K562 (cell line): Measurements from ENCODE around the gene NOL8. TPM values are rescaled to one million over a fixed set of nuclear protein-coding genes. Genes with fewer than 3 reads are reported as not detected.

Experiments used
- ATF1 ChIP-seq, 2 experiments: fragments of 450-650 bp in 1 of 2; IDR thresholded peaks; 2 replicates each; pipeline ENCODE4 v1.6.1; 2016; ENCODE audit warnings: missing compliant biosample characterization in 1 of 2, missing genetic modification characterization in 1 of 2
- ATF7 ChIP-seq: fragments of 450-650 bp; IDR thresholded peaks from 2 replicates; pipeline ENCODE4 v1.7.1; 2014; ENCODE audit warnings: mild to moderate bottlenecking, moderate library complexity
- BCL6 ChIP-seq: fragments of 250-450 bp; sonication (Bioruptor Pico); IDR thresholded peaks from 2 replicates; pipeline ENCODE4 v1.4.0; 2020
- BRD9 ChIP-seq: fragments of 450-650 bp; IDR thresholded peaks from 2 replicates; pipeline ENCODE4 v1.6.1; 2018; ENCODE audit warnings: low read depth; ENCODE audit not compliant: partially characterized antibody
- ETV5 ChIP-seq: sonication (generic); formaldehyde crosslinking; IDR thresholded peaks from 2 replicates; pipeline ENCODE4 v1.4.0; 2020; ENCODE audit warnings: low read depth, mild to moderate bottlenecking, missing genetic modification reagents
- MTA1 ChIP-seq: fragments of 450-650 bp; IDR thresholded peaks from 2 replicates; pipeline ENCODE4 v1.6.1; 2017; ENCODE audit warnings: borderline replicate concordance
- MXI1 ChIP-seq: IDR thresholded peaks from 2 replicates; pipeline ENCODE4 v1.6.1; 2011; ENCODE audit warnings: low read depth, mild to moderate bottlenecking, improper control_type of control experiment, low read length
- MYC ChIP-seq, 2 experiments: fragments of 250-450 bp in 1 of 2; sonication (Bioruptor Pico) in 1 of 2; IDR thresholded peaks; 2 replicates each; pipeline versions ENCODE4 v1.5.1 to v1.6.1; 2012 to 2021; ENCODE audit warnings: low read depth in 2 of 2, borderline replicate concordance in 1 of 2, improper control_type of control experiment in 1 of 2, low read length in 1 of 2, mild to moderate bottlenecking in 1 of 2, moderate library complexity in 1 of 2
- POLR2AphosphoS2 ChIP-seq: IDR thresholded peaks from 2 replicates; pipeline ENCODE4 v1.6.1; 2012; ENCODE audit warnings: low read length, improper control_type of control experiment
- POLR2B ChIP-seq: fragments of 450-650 bp; IDR thresholded peaks from 2 replicates; pipeline ENCODE4 v1.6.1; 2018; ENCODE audit warnings: low read depth; ENCODE audit not compliant: partially characterized antibody
- TBL1XR1 ChIP-seq, 2 experiments: IDR thresholded peaks; 2 replicates each; pipeline ENCODE4 v1.6.1; 2012; ENCODE audit warnings: improper control_type of control experiment in 2 of 2, low read length in 2 of 2, mild to moderate bottlenecking in 1 of 2
- TEAD1 ChIP-seq, 2 experiments: fragments of 450-650 bp in 1 of 2; sonication (generic) in 1 of 2; formaldehyde crosslinking; IDR thresholded peaks; 2 replicates each; pipeline versions ENCODE4 v1.4.0 to v1.8.0; 2020 to 2022; ENCODE audit warnings: mild to moderate bottlenecking in 2 of 2, missing genetic modification reagents in 1 of 2
- TRIM28 ChIP-seq: fragments of 450-650 bp; IDR thresholded peaks from 2 replicates; pipeline ENCODE4 v1.6.1; 2017
- ZNF12 ChIP-seq: sonication (generic); formaldehyde crosslinking; IDR thresholded peaks from 2 replicates; pipeline ENCODE4 v1.4.0; 2020; ENCODE audit warnings: mild to moderate bottlenecking, missing genetic modification reagents
- ZNF76 ChIP-seq: fragments of 250-450 bp; sonication (Bioruptor Pico); IDR thresholded peaks from 2 replicates; pipeline ENCODE4 v1.4.0; 2020; ENCODE audit warnings: mild to moderate bottlenecking, moderate library complexity, borderline replicate concordance
- polyA plus RNA-seq, 8 experiments: library from polyadenylated mRNA; depleted of rRNA in 4 of 8; stranded (reverse) in 5 of 8; unstranded in 3 of 8; fragments of >200 nt; fragmentation: Nextera tagmentation in 2 of 8; fragmentation: Illumina TruSeq in 1 of 8; extraction: Ambion mirVana in 2 of 8; extraction: Trizol in 1 of 8; gene quantifications; 2 replicates each; pipeline versions ENCODE4 v1.2.1 to v1.2.3, GENCODE V29; 2011 to 2014; ENCODE audit warnings: inconsistent platforms in 1 of 8, missing spikeins in 1 of 8
- total RNA-seq, 7 experiments: library from RNA; depleted of rRNA in 6 of 7; stranded (reverse); fragments of >200 nt in 6 of 7; fragmentation: Illumina TruSeq in 2 of 7; extraction: Trizol in 2 of 7; gene quantifications; 2 replicates each; pipeline versions ENCODE4 v1.2.1 to v1.2.3, GENCODE V29; 2011 to 2021; ENCODE audit warnings: low replicate concordance in 1 of 7
- TF ChIP-seq, protein P1 (sequence below): IDR thresholded peaks from 2 replicates; pipeline ENCODE4 v1.6.1; 2011; ENCODE audit not compliant: insufficient read length; ENCODE audit errors: extremely low read depth
- TF ChIP-seq, protein P2 (sequence below): fragments of 250-450 bp; sonication (Bioruptor Pico); IDR thresholded peaks from 2 replicates; pipeline ENCODE4 v1.5.0; 2020; ENCODE audit warnings: mild to moderate bottlenecking
- TF ChIP-seq, protein P3 (sequence below): fragments of 450-650 bp; IDR thresholded peaks from 2 replicates; pipeline ENCODE4 v1.6.1; 2016; ENCODE audit warnings: borderline replicate concordance
- TF ChIP-seq, protein P4 (sequence below): fragments of 450-650 bp; conservative IDR thresholded peaks from 2 replicates; pipeline ENCODE4 v1.6.1; 2016; ENCODE audit warnings: missing genetic modification characterization, low read depth, mild to moderate bottlenecking, missing compliant biosample characterization, moderate library complexity
- TF ChIP-seq, protein P5 (sequence below), 2 experiments: fragments of 450-650 bp; IDR thresholded peaks; 2 replicates each; pipeline ENCODE4 v1.6.1; 2016

The NOL8 gene
- total and polyA plus RNA-seq, 9 of the 15 experiments (the other 6 are each of a cell fraction or from before 2014, with no cell fraction given): 51.3 to 91.5 (median 58.7) TPM

DNA sequence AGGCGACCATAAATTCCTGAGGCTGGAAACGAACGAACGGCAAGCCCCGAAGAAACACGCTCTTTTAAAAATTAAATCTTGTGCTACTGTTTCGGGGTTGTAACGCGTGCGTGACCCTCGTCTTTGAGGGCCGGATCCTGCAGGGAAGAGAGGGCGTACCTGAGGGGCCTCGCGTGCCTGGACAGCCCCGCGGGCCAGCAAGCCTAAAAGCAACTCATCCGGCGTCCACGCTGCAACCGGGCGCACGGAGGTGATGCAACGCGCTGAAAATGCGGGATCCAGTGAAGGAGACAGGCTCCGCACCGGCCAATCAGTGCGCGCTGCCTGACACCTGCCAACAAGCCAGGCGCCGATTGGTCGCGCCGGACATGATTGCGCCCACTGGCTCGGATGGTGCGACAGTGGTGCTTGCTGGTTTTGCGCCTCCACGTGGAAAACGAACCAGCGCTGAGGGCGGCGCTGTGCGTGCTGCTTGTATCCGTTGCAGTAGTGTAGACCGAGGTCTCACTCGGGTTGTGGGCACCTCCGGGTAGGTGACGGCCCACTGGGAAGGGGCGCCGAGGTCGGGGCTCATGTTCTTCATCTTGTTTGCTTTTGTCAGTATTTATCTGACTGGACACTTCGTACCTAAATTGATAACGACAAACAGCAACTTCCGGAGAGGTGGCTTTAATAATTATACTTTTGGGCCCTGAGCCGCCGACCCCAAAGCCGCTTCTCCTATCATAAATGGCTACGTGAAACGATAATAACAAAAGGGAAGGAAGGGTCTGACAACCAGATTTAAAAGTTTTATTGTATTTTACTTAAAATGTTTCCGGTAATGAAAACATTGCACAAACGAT lies 31.5 kb downstream of the NOL8 start, which contains the start of gene IARS1 (continued):
- TF ChIP-seq, protein P1, sequence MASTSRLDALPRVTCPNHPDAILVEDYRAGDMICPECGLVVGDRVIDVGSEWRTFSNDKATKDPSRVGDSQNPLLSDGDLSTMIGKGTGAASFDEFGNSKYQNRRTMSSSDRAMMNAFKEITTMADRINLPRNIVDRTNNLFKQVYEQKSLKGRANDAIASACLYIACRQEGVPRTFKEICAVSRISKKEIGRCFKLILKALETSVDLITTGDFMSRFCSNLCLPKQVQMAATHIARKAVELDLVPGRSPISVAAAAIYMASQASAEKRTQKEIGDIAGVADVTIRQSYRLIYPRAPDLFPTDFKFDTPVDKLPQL: peak; percentile 68
- TF ChIP-seq BCL6 (CRISPR knock-in tag): no peak
- peak; percentile 100 for TF ChIP-seq MYC (IDR thresholded peaks at IDR 0.05; ENCODE audit: low read depth, low read length)
- peak; percentile 99 for TF ChIP-seq MYC (CRISPR knock-in tag; IDR thresholded peaks at IDR 0.05; ENCODE audit: borderline replicate concordance, low read depth)
- TF ChIP-seq ZNF76 (CRISPR knock-in tag): no peak
- TF ChIP-seq TRIM28: no peak
- TF ChIP-seq, protein P2, sequence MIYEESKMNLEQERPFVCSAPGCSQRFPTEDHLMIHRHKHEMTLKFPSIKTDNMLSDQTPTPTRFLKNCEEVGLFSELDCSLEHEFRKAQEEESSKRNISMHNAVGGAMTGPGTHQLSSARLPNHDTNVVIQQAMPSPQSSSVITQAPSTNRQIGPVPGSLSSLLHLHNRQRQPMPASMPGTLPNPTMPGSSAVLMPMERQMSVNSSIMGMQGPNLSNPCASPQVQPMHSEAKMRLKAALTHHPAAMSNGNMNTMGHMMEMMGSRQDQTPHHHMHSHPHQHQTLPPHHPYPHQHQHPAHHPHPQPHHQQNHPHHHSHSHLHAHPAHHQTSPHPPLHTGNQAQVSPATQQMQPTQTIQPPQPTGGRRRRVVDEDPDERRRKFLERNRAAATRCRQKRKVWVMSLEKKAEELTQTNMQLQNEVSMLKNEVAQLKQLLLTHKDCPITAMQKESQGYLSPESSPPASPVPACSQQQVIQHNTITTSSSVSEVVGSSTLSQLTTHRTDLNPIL (CRISPR knock-in tag): no peak
- TF ChIP-seq, protein P3, sequence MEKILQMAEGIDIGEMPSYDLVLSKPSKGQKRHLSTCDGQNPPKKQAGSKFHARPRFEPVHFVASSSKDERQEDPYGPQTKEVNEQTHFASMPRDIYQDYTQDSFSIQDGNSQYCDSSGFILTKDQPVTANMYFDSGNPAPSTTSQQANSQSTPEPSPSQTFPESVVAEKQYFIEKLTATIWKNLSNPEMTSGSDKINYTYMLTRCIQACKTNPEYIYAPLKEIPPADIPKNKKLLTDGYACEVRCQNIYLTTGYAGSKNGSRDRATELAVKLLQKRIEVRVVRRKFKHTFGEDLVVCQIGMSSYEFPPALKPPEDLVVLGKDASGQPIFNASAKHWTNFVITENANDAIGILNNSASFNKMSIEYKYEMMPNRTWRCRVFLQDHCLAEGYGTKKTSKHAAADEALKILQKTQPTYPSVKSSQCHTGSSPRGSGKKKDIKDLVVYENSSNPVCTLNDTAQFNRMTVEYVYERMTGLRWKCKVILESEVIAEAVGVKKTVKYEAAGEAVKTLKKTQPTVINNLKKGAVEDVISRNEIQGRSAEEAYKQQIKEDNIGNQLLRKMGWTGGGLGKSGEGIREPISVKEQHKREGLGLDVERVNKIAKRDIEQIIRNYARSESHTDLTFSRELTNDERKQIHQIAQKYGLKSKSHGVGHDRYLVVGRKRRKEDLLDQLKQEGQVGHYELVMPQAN: peak; percentile 96
- TF ChIP-seq, protein P4, sequence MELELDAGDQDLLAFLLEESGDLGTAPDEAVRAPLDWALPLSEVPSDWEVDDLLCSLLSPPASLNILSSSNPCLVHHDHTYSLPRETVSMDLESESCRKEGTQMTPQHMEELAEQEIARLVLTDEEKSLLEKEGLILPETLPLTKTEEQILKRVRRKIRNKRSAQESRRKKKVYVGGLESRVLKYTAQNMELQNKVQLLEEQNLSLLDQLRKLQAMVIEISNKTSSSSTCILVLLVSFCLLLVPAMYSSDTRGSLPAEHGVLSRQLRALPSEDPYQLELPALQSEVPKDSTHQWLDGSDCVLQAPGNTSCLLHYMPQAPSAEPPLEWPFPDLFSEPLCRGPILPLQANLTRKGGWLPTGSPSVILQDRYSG (tag): peak; percentile 37; the same call in 1 of the 2 replicates
- peak in 1 of 2 experiments; percentile 63; a peak in 2 of 4 replicates for TF ChIP-seq TEAD1 (CRISPR knock-in tag; IDR thresholded peaks at IDR 0.05)
- no peak; the same call in 1 of the 2 replicates for TF ChIP-seq POLR2AphosphoS2
- TF ChIP-seq ATF7: peak; percentile 96
- TF ChIP-seq, protein P5, sequence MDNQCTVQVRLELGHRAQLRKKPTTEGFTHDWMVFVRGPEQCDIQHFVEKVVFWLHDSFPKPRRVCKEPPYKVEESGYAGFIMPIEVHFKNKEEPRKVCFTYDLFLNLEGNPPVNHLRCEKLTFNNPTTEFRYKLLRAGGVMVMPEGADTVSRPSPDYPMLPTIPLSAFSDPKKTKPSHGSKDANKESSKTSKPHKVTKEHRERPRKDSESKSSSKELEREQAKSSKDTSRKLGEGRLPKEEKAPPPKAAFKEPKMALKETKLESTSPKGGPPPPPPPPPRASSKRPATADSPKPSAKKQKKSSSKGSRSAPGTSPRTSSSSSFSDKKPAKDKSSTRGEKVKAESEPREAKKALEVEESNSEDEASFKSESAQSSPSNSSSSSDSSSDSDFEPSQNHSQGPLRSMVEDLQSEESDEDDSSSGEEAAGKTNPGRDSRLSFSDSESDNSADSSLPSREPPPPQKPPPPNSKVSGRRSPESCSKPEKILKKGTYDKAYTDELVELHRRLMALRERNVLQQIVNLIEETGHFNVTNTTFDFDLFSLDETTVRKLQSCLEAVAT (IDR thresholded peaks at IDR 0.05): peak in 1 of 2 experiments; percentile 93; a peak in 3 of 4 replicates
- TF ChIP-seq BRD9: peak; percentile 10
- peak; percentile 46 to 68; a peak in 2 of 4 replicates for TF ChIP-seq TBL1XR1 (IDR thresholded peaks at IDR 0.05; ENCODE audit: low read length in 2 of 2)
- TF ChIP-seq MTA1: peak; percentile 94
- peak; percentile 87 for TF ChIP-seq POLR2B
- 0 out of 2 replicates have a peak, but pooled peaks have one; percentile 19 for TF ChIP-seq ZNF12 (CRISPR knock-in tag)
- peak; percentile 89 for TF ChIP-seq ETV5 (CRISPR knock-in tag)
- peak; percentile 35; the same call in 1 of the 2 replicates for TF ChIP-seq ATF1 (CRISPR knock-in tag; IDR thresholded peaks at IDR 0.05)
- TF ChIP-seq ATF1 (tag; IDR thresholded peaks at IDR 0.05): peak; percentile 95
- peak; percentile 97 for TF ChIP-seq MXI1
